K562 (cell line): Measurements from ENCODE around the gene ZNRF1. TPM values are rescaled to one million over a fixed set of nuclear protein-coding genes. Genes with fewer than 3 reads are reported as not detected.
A peak's percentile ranks its signal among the peaks of the same experiment; 100 is the strongest.

ENCODE experiments used
- E2F6 ChIP-seq, 2 experiments: IDR thresholded peaks; 2 replicates each; pipeline ENCODE4 v1.6.1; 2011; ENCODE audit warnings: borderline replicate concordance in 1 of 2, control low read depth in 1 of 2, low read depth in 1 of 2, low read length in 1 of 2, mild to moderate bottlenecking in 1 of 2, mixed read lengths in 1 of 2, moderate library complexity in 1 of 2; ENCODE audit not compliant: insufficient read depth in 1 of 2, insufficient read length in 1 of 2, poor library complexity in 1 of 2, severe bottlenecking in 1 of 2; ENCODE audit errors: extremely low read depth in 1 of 2
- FOXA3 ChIP-seq, 2 experiments: fragments of 450-650 bp in 1 of 2; sonication (generic) in 1 of 2; formaldehyde crosslinking; IDR thresholded peaks in 1 of 2; conservative IDR thresholded peaks in 1 of 2; 2 replicates each; pipeline versions ENCODE4 v1.4.0 to v1.8.0; 2020 to 2022; ENCODE audit warnings: mild to moderate bottlenecking in 2 of 2, missing genetic modification reagents in 1 of 2
- FOXJ3 ChIP-seq: sonication (generic); formaldehyde crosslinking; IDR thresholded peaks from 2 replicates; pipeline ENCODE4 v1.4.0; 2020; ENCODE audit warnings: mild to moderate bottlenecking, missing genetic modification reagents
- HES1 ChIP-seq: fragments of 450-650 bp; IDR thresholded peaks from 2 replicates; pipeline ENCODE4 v1.6.1; 2016; ENCODE audit warnings: low read depth, mild to moderate bottlenecking, moderate library complexity
- HNRNPH1 ChIP-seq: fragments of 200-400 bp; formaldehyde crosslinking; optimal IDR thresholded peaks from 2 replicates; pipeline ENCODE3; 2017; ENCODE audit warnings: low read depth, mild to moderate bottlenecking, low read length, moderate library complexity
- IRF9 ChIP-seq: fragments of 450-650 bp; IDR thresholded peaks from 2 replicates; pipeline ENCODE4 v1.6.1; 2016; ENCODE audit warnings: missing biosample characterization, missing genetic modification characterization
- JUN ChIP-seq, 2 experiments: sonication (generic) in 1 of 2; formaldehyde crosslinking in 1 of 2; IDR thresholded peaks; 2 replicates each; pipeline versions ENCODE4 v1.6.1 to v1.8.0; 2012 to 2022; ENCODE audit warnings: borderline replicate concordance in 2 of 2, mild to moderate bottlenecking in 2 of 2, improper control_type of control experiment in 1 of 2, low read depth in 1 of 2, low read length in 1 of 2, missing genetic modification reagents in 1 of 2
- NFIC ChIP-seq: fragments of 450-650 bp; IDR thresholded peaks from 2 replicates; pipeline ENCODE4 v1.6.1; 2017; ENCODE audit warnings: mild to moderate bottlenecking, inconsistent platforms
- NFXL1 ChIP-seq: fragments of 450-650 bp; formaldehyde crosslinking; IDR thresholded peaks from 2 replicates; pipeline ENCODE4 v1.4.0; 2021; ENCODE audit warnings: mild to moderate bottlenecking
- POLR2AphosphoS2 ChIP-seq: IDR thresholded peaks from 2 replicates; pipeline ENCODE4 v1.6.1; 2012; ENCODE audit warnings: low read length, improper control_type of control experiment
- POU5F1 ChIP-seq: fragments of 150-350 bp; IDR thresholded peaks from 2 replicates; pipeline ENCODE4 v1.6.1; 2014; ENCODE audit warnings: borderline replicate concordance, low read length, low read depth, mild to moderate bottlenecking; ENCODE audit not compliant: partially characterized antibody
- PRPF4 ChIP-seq: fragments of 200-400 bp; formaldehyde crosslinking; IDR thresholded peaks from one replicate; pipeline ENCODE4 v1.6.1; 2017; ENCODE audit warnings: low read length, low read depth, mild to moderate bottlenecking; ENCODE audit not compliant: insufficient read depth, poor library complexity, severe bottlenecking
- RBM14 ChIP-seq: fragments of 200-400 bp; formaldehyde crosslinking; IDR thresholded peaks from 2 replicates; pipeline ENCODE4 v1.6.1; 2018; ENCODE audit warnings: low read depth, mild to moderate bottlenecking, low read length, moderate library complexity, borderline replicate concordance; ENCODE audit not compliant: insufficient read depth
- SP2 ChIP-seq: IDR thresholded peaks from 2 replicates; pipeline ENCODE4 v1.6.1; 2011; ENCODE audit warnings: mild to moderate bottlenecking, low read depth, low read length, moderate library complexity; ENCODE audit not compliant: poor library complexity, severe bottlenecking; ENCODE audit errors: extremely low read depth
- SRF ChIP-seq, 2 experiments: fragments of 250-450, 450-650 bp in 1 of 2; sonication (Bioruptor Pico) in 1 of 2; sonication (generic) in 1 of 2; formaldehyde crosslinking; IDR thresholded peaks; 2 replicates each; pipeline versions ENCODE4 v1.5.0 to v1.5.1; 2020 to 2022; ENCODE audit warnings: mild to moderate bottlenecking in 1 of 2, missing genetic modification reagents in 1 of 2
- ZC3H4 ChIP-seq: sonication (generic); formaldehyde crosslinking; IDR thresholded peaks from 2 replicates; pipeline ENCODE4 v1.9.0; 2021; ENCODE audit warnings: missing genetic modification reagents, borderline replicate concordance
- ZNF143 ChIP-seq: sonication (generic); formaldehyde crosslinking; IDR thresholded peaks from 2 replicates; pipeline ENCODE4 v1.9.0; 2022; ENCODE audit warnings: mild to moderate bottlenecking, missing genetic modification reagents
- ZNF24 ChIP-seq: fragments of 450-650 bp; IDR thresholded peaks from 2 replicates; pipeline ENCODE4 v1.6.1; 2016
- ZNF316 ChIP-seq: fragments of 450-650 bp; IDR thresholded peaks from 2 replicates; pipeline ENCODE4 v1.6.1; 2016
- ZNF347 ChIP-seq: fragments of 450-650 bp; formaldehyde crosslinking; IDR thresholded peaks from 2 replicates; pipeline ENCODE4 v1.4.0; 2020; ENCODE audit warnings: low read depth, mild to moderate bottlenecking, moderate library complexity
- ZNF583 ChIP-seq: fragments of 250-450 bp; sonication (Bioruptor Pico); IDR thresholded peaks from 2 replicates; pipeline ENCODE4 v1.4.0; 2020
- ZNF644 ChIP-seq: fragments of 200-800 bp; sonication (Bioruptor generic); IDR thresholded peaks from 2 replicates; pipeline ENCODE4 v1.6.1; 2016; ENCODE audit warnings: low read depth, missing genetic modification characterization, missing compliant biosample characterization
- ZNF79 ChIP-seq: fragments of 250-450 bp; sonication (Bioruptor Pico); IDR thresholded peaks from 2 replicates; pipeline ENCODE4 v1.4.0; 2020; ENCODE audit warnings: low read depth, mild to moderate bottlenecking, moderate library complexity
- ZNF830 ChIP-seq: fragments of 250-450 bp; sonication (Bioruptor Pico); IDR thresholded peaks from 2 replicates; pipeline ENCODE4 v1.5.0; 2021; ENCODE audit warnings: mild to moderate bottlenecking
- polyA plus RNA-seq, 8 experiments: library from polyadenylated mRNA; depleted of rRNA in 4 of 8; stranded (reverse) in 5 of 8; unstranded in 3 of 8; fragments of >200 nt; fragmentation: Nextera tagmentation in 2 of 8; fragmentation: Illumina TruSeq in 1 of 8; extraction: Ambion mirVana in 2 of 8; extraction: Trizol in 1 of 8; gene quantifications; 2 replicates each; pipeline versions ENCODE4 v1.2.1 to v1.2.3, GENCODE V29; 2011 to 2014; ENCODE audit warnings: inconsistent platforms in 1 of 8, missing spikeins in 1 of 8
- total RNA-seq, 7 experiments: library from RNA; depleted of rRNA in 6 of 7; stranded (reverse); fragments of >200 nt in 6 of 7; fragmentation: Illumina TruSeq in 2 of 7; extraction: Trizol in 2 of 7; gene quantifications; 2 replicates each; pipeline versions ENCODE4 v1.2.1 to v1.2.3, GENCODE V29; 2011 to 2021; ENCODE audit warnings: low replicate concordance in 1 of 7

The ZNRF1 gene
- total and polyA plus RNA-seq, 9 of the 15 experiments (the other 6 are each of a cell fraction or from before 2014, with no cell fraction given) = 9.5 to 37.7 (median 20.0) TPM

GRCh38 chr16:75064403-75065148 lies 65.8 kb downstream of the ZNRF1 start (continued):
- TF ChIP-seq PRPF4 (no peak), ZNF316 (no peak), RBM14 (no peak), POU5F1 (no peak), HES1 (no peak), ZNF830 (CRISPR knock-in tag) (no peak), ZNF583 (0 out of 2 replicates have a peak, but pooled peaks have one; percentile 4), POLR2AphosphoS2 (no peak), ZNF347 (CRISPR knock-in tag) (no peak), SP2 (no peak), FOXJ3 (no peak), FOXA3 (CRISPR knock-in tag; conservative IDR thresholded peaks at IDR 0.05 in 1 of 2, IDR thresholded peaks at IDR 0.05 in 1 of 2) (no peak), E2F6 (IDR thresholded peaks at IDR 0.05; ENCODE audit: borderline replicate concordance in 1 of 2, extremely low read depth in 1 of 2, insufficient read depth in 1 of 2, insufficient read length in 1 of 2, low read depth in 1 of 2, low read length in 1 of 2, poor library complexity in 1 of 2, severe bottlenecking in 1 of 2) (peak in 1 of 2 experiments; percentile 3), ZC3H4 (no peak), HNRNPH1 (no peak), NFXL1 (CRISPR knock-in tag) (no peak), NFIC (no peak), ZNF143 (CRISPR knock-in tag) (no peak), SRF (CRISPR knock-in tag; IDR thresholded peaks at IDR 0.05) (no peak), JUN (IDR thresholded peaks at IDR 0.05; ENCODE audit: borderline replicate concordance, low read depth, low read length) (no peak), JUN (CRISPR knock-in tag; IDR thresholded peaks at IDR 0.05; ENCODE audit: borderline replicate concordance) (no peak), ZNF644 (tag) (peak; percentile 39; the same call in 1 of the 2 replicates), ZNF79 (CRISPR knock-in tag) (0 out of 2 replicates have a peak, but pooled peaks have one; percentile 6), IRF9 (tag) (no peak), ZNF24 (no peak)
